HepG2 (cell line): ENCODE results near the gene CMTM5. TPM values are rescaled to one million over a fixed set of nuclear protein-coding genes. Genes with fewer than 3 reads are reported as not detected.

Source experiments
- ARNT2 ChIP-seq: sonication (generic); formaldehyde crosslinking; IDR thresholded peaks from 2 replicates; pipeline ENCODE4 v1.8.0; 2022; ENCODE audit warnings: mild to moderate bottlenecking, low read depth, missing genetic modification reagents, moderate library complexity
- CBFB ChIP-seq: sonication (generic); formaldehyde crosslinking; IDR thresholded peaks from 2 replicates; pipeline ENCODE4 v1.4.0; 2020; ENCODE audit warnings: missing genetic modification reagents
- CC2D1A ChIP-seq: sonication (generic); formaldehyde crosslinking; IDR thresholded peaks from 2 replicates; pipeline ENCODE4 v1.8.1; 2023; ENCODE audit warnings: mild to moderate bottlenecking, missing genetic modification reagents
- CEBPG ChIP-seq: IDR thresholded peaks from 2 replicates; pipeline ENCODE4 v1.6.1; 2016
- FOSL2 ChIP-seq: sonication (generic); formaldehyde crosslinking; IDR thresholded peaks from 2 replicates; pipeline ENCODE4 v1.4.0; 2020; ENCODE audit warnings: missing genetic modification reagents
- GABPA ChIP-seq, 2 experiments: IDR thresholded peaks; 2 replicates each; pipeline ENCODE4 v1.6.1; 2011 to 2016; ENCODE audit warnings: low read depth in 2 of 2, low read length in 1 of 2, missing biosample characterization in 1 of 2, missing genetic modification characterization in 1 of 2
- GTF3A ChIP-seq: sonication (generic); formaldehyde crosslinking; conservative IDR thresholded peaks from 2 replicates; pipeline ENCODE4 v1.4.0; 2020; ENCODE audit warnings: mild to moderate bottlenecking, missing genetic modification reagents
- MEIS2 ChIP-seq: sonication (generic); formaldehyde crosslinking; IDR thresholded peaks from 2 replicates; pipeline ENCODE4 v1.9.0; 2021; ENCODE audit warnings: mild to moderate bottlenecking, missing genetic modification reagents
- NONO ChIP-seq, 2 experiments: fragments of 450-650 bp in 1 of 2; sonication (generic) in 1 of 2; formaldehyde crosslinking in 1 of 2; IDR thresholded peaks in 1 of 2; conservative IDR thresholded peaks in 1 of 2; 2 replicates each; pipeline versions ENCODE4 v1.6.1 to v1.8.0; 2017 to 2022; ENCODE audit warnings: mild to moderate bottlenecking in 1 of 2, missing genetic modification reagents in 1 of 2, moderate library complexity in 1 of 2
- RBAK ChIP-seq: sonication (generic); formaldehyde crosslinking; IDR thresholded peaks from 2 replicates; pipeline ENCODE4 v1.5.1; 2020; ENCODE audit warnings: mild to moderate bottlenecking, missing genetic modification reagents
- RFXANK ChIP-seq: IDR thresholded peaks from 2 replicates; pipeline ENCODE4 v1.6.1; 2016
- RXRA ChIP-seq: sonication (generic); formaldehyde crosslinking; IDR thresholded peaks from 2 replicates; pipeline ENCODE4 v1.5.1; 2020; ENCODE audit warnings: missing genetic modification reagents
- SAFB2 ChIP-seq: sonication (generic); formaldehyde crosslinking; IDR thresholded peaks from 2 replicates; pipeline ENCODE4 v1.5.1; 2020; ENCODE audit warnings: missing genetic modification reagents, low read depth, mild to moderate bottlenecking, borderline replicate concordance
- TMF1 ChIP-seq: sonication (generic); formaldehyde crosslinking; IDR thresholded peaks from 2 replicates; pipeline ENCODE4 v1.8.1; 2022; ENCODE audit warnings: low read depth, missing genetic modification reagents
- ZFP37 ChIP-seq: sonication (generic); formaldehyde crosslinking; IDR thresholded peaks from 2 replicates; pipeline ENCODE4 v1.4.0; 2020; ENCODE audit warnings: missing genetic modification reagents, borderline replicate concordance
- ZIK1 ChIP-seq: sonication (generic); formaldehyde crosslinking; IDR thresholded peaks from 2 replicates; pipeline ENCODE4 v1.5.0; 2020; ENCODE audit warnings: mild to moderate bottlenecking, low read depth, missing genetic modification reagents, borderline replicate concordance
- polyA plus RNA-seq, 8 experiments: library from polyadenylated mRNA; depleted of rRNA in 3 of 8; stranded (reverse) in 7 of 8; unstranded in 1 of 8; fragments of >200 nt; fragmentation: Illumina TruSeq in 4 of 8; extraction: Trizol in 4 of 8; gene quantifications; 2 replicates each; pipeline versions ENCODE4 v1.2.1 to v1.2.3, GENCODE V29; 2011 to 2016; ENCODE audit warnings: low read depth in 4 of 8, missing spikeins in 1 of 8, mixed read lengths in 1 of 8; ENCODE audit not compliant: insufficient read depth in 1 of 8
- total RNA-seq, 5 experiments: library from RNA; depleted of rRNA; stranded (reverse); fragments of >200 nt; fragmentation: Illumina TruSeq; extraction: Trizol; gene quantifications; 2 replicates each; pipeline ENCODE4 v1.2.3, GENCODE V29; 2016; ENCODE audit warnings: low read depth in 1 of 5
- TF ChIP-seq, protein P1 (sequence below): sonication (generic); formaldehyde crosslinking; IDR thresholded peaks from 2 replicates; pipeline ENCODE4 v1.4.0; 2020; ENCODE audit warnings: mild to moderate bottlenecking, low read depth, missing genetic modification reagents
- TF ChIP-seq, protein P2 (sequence below): sonication (generic); formaldehyde crosslinking; IDR thresholded peaks from 2 replicates; pipeline ENCODE4 v1.8.0; 2022; ENCODE audit warnings: mild to moderate bottlenecking, missing genetic modification reagents; ENCODE audit not compliant: insufficient replicate concordance
- TF ChIP-seq, protein P3 (sequence below): sonication (generic); formaldehyde crosslinking; IDR thresholded peaks from 2 replicates; pipeline ENCODE4 v1.8.1; 2023; ENCODE audit warnings: mild to moderate bottlenecking, missing genetic modification reagents, borderline replicate concordance
- TF ChIP-seq, protein P4 (sequence below): sonication (generic); formaldehyde crosslinking; conservative IDR thresholded peaks from 2 replicates; pipeline ENCODE4 v1.4.0; 2020; ENCODE audit warnings: missing genetic modification reagents

Gene CMTM5
- total and polyA plus RNA-seq, 2 of the 13 experiments (the other 11 are each of a cell fraction or from before 2014, with no cell fraction given), result not detected

DNA sequence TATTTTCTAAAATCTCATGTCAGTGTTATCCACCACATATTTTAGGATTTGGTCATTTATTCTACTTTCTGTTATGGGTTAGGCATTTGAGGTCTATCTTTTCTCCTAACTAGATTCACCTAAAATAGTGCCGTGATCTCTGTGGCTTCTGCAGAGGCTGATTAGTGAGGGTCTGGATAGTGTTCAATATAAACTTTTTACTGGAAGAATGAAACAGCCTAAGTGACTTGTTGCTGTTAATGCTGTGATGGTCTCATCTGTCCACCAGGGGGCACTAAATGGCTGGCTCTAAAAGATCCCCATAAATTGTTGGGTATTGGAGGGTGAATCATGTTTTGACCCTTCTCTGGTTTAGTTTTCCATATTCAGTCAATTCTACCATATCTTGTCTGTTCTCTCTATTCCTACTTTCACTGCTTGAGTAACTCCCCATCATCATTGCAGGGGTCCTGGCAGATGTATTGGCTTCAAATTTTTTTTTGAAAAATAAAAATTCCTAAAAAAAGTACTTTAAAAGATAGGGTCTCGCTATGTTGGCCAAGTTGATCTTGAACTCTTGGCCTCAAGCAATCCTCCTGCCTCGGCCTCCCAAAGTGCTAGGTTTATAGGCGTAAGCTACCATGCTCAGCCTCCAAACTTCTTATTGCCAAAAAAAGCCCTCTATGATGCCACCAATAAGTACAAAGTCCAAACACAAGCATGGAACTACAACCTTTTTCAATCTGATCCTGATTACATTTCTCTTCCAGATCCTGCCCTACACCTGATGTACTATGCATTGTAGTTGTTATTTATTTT is 48.7 kb upstream of the CMTM5 start (continued):
- TF ChIP-seq, protein P1, sequence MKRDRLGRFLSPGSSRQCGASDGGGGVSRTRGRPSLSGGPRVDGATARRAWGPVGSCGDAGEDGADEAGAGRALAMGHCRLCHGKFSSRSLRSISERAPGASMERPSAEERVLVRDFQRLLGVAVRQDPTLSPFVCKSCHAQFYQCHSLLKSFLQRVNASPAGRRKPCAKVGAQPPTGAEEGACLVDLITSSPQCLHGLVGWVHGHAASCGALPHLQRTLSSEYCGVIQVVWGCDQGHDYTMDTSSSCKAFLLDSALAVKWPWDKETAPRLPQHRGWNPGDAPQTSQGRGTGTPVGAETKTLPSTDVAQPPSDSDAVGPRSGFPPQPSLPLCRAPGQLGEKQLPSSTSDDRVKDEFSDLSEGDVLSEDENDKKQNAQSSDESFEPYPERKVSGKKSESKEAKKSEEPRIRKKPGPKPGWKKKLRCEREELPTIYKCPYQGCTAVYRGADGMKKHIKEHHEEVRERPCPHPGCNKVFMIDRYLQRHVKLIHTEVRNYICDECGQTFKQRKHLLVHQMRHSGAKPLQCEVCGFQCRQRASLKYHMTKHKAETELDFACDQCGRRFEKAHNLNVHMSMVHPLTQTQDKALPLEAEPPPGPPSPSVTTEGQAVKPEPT (CRISPR knock-in tag), result no peak
- TF ChIP-seq CBFB (CRISPR knock-in tag), result no peak
- TF ChIP-seq ARNT2 (CRISPR knock-in tag), result 0 out of 2 replicates have a peak, but pooled peaks have one; percentile 36
- TF ChIP-seq RBAK (CRISPR knock-in tag), result no peak
- TF ChIP-seq, protein P2, sequence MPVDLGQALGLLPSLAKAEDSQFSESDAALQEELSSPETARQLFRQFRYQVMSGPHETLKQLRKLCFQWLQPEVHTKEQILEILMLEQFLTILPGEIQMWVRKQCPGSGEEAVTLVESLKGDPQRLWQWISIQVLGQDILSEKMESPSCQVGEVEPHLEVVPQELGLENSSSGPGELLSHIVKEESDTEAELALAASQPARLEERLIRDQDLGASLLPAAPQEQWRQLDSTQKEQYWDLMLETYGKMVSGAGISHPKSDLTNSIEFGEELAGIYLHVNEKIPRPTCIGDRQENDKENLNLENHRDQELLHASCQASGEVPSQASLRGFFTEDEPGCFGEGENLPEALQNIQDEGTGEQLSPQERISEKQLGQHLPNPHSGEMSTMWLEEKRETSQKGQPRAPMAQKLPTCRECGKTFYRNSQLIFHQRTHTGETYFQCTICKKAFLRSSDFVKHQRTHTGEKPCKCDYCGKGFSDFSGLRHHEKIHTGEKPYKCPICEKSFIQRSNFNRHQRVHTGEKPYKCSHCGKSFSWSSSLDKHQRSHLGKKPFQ (CRISPR knock-in tag), result peak; percentile 85
- TF ChIP-seq, protein P3, sequence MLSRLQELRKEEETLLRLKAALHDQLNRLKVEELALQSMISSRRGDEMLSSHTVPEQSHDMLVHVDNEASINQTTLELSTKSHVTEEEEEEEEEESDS (CRISPR knock-in tag), result 0 out of 2 replicates have a peak, but pooled peaks have one; percentile 52
- TF ChIP-seq CEBPG (CRISPR knock-in tag), result peak; percentile 34; the same call in 1 of the 2 replicates
- peak; percentile 47; the same call in 1 of the 2 replicates for TF ChIP-seq FOSL2
- no peak for TF ChIP-seq ZIK1
- no peak for TF ChIP-seq GTF3A (CRISPR knock-in tag)
- TF ChIP-seq MEIS2 (CRISPR knock-in tag), result no peak
- TF ChIP-seq RXRA (CRISPR knock-in tag), result no peak
- TF ChIP-seq CC2D1A, result 0 out of 2 replicates have a peak, but pooled peaks have one; percentile 87
- TF ChIP-seq NONO (IDR thresholded peaks at IDR 0.05), result no peak
- no peak for TF ChIP-seq NONO (CRISPR knock-in tag; conservative IDR thresholded peaks at IDR 0.05)
- TF ChIP-seq SAFB2 (CRISPR knock-in tag), result no peak
- TF ChIP-seq, protein P4, sequence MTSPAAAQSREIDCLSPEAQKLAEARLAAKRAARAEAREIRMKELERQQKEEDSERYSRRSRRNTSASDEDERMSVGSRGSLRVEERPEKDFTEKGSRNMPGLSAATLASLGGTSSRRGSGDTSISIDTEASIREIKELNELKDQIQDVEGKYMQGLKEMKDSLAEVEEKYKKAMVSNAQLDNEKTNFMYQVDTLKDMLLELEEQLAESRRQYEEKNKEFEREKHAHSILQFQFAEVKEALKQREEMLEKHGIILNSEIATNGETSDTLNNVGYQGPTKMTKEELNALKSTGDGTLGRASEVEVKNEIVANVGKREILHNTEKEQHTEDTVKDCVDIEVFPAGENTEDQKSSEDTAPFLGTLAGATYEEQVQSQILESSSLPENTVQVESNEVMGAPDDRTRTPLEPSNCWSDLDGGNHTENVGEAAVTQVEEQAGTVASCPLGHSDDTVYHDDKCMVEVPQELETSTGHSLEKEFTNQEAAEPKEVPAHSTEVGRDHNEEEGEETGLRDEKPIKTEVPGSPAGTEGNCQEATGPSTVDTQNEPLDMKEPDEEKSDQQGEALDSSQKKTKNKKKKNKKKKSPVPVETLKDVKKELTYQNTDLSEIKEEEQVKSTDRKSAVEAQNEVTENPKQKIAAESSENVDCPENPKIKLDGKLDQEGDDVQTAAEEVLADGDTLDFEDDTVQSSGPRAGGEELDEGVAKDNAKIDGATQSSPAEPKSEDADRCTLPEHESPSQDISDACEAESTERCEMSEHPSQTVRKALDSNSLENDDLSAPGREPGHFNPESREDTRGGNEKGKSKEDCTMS (CRISPR knock-in tag), result peak; percentile 37; the same call in 1 of the 2 replicates
- no peak for TF ChIP-seq ZFP37 (CRISPR knock-in tag)
- TF ChIP-seq GABPA (IDR thresholded peaks at IDR 0.05; ENCODE audit: low read depth, low read length), result no peak
- TF ChIP-seq GABPA (CRISPR knock-in tag; IDR thresholded peaks at IDR 0.05; ENCODE audit: low read depth), result no peak
- TF ChIP-seq RFXANK (CRISPR knock-in tag), result no peak
- TF ChIP-seq TMF1, result no peak
